ENCODE results near the gene ANO1.

ANO1 gene

DNA sequence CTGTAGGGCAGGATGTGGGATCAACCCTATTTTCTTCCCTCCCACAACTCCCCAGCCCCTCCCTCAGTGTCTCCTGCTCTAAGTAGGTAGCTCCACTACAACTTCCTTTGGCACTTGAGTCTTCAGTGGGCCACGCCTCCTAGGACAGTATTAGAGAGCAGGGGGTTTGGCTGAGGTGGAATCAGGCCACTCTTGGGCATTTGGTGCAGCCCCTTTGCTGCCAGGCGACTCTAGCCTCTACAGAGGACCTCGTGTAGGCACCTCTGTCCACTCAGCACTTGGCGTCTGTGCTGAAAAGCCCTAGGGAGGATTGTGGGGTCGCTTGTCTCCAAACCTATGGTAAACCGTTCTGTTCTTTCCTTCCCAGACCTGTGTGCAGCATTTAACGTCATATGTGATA lies 127.6 kb downstream of the ANO1 start:
- TF ChIP-seq, protein P1, sequence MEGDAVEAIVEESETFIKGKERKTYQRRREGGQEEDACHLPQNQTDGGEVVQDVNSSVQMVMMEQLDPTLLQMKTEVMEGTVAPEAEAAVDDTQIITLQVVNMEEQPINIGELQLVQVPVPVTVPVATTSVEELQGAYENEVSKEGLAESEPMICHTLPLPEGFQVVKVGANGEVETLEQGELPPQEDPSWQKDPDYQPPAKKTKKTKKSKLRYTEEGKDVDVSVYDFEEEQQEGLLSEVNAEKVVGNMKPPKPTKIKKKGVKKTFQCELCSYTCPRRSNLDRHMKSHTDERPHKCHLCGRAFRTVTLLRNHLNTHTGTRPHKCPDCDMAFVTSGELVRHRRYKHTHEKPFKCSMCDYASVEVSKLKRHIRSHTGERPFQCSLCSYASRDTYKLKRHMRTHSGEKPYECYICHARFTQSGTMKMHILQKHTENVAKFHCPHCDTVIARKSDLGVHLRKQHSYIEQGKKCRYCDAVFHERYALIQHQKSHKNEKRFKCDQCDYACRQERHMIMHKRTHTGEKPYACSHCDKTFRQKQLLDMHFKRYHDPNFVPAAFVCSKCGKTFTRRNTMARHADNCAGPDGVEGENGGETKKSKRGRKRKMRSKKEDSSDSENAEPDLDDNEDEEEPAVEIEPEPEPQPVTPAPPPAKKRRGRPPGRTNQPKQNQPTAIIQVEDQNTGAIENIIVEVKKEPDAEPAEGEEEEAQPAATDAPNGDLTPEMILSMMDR (conservative IDR thresholded peaks at IDR 0.05), result no peak
- H3K27ac ChIP-seq, result no peak overlapping the region

DNA sequence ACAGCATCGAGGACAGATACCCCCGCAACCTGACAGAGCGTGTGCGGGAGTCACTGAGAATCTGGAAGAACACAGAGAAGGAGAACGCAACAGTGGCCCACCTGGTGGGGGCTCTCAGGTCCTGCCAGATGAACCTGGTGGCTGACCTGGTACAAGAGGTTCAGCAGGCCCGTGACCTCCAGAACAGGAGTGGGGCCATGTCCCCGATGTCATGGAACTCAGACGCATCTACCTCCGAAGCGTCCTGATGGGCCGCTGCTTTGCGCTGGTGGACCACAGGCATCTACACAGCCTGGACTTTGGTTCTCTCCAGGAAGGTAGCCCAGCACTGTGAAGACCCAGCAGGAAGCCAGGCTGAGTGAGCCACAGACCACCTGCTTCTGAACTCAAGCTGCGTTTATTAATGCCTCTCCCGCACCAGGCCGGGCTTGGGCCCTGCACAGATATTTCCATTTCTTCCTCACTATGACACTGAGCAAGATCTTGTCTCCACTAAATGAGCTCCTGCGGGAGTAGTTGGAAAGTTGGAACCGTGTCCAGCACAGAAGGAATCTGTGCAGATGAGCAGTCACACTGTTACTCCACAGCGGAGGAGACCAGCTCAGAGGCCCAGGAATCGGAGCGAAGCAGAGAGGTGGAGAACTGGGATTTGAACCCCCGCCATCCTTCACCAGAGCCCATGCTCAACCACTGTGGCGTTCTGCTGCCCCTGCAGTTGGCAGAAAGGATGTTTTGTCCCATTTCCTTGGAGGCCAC lies 128.3 kb downstream of the ANO1 start:
- TF ChIP-seq, protein P1 (conservative IDR thresholded peaks at IDR 0.05), result no peak
- no peak overlapping the region for H3K27ac ChIP-seq

DNA sequence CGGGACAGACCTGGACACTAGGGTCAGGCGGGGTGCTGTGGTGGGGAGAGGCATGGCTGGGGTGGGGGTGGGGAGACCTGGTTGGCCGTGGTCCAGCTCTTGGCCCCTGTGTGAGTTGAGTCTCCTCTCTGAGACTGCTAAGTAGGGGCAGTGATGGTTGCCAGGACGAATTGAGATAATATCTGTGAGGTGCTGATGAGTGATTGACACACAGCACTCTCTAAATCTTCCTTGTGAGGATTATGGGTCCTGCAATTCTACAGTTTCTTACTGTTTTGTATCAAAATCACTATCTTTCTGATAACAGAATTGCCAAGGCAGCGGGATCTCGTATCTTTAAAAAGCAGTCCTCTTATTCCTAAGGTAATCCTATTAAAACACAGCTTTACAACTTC lies 128.9 kb downstream of the ANO1 start:
- TF ChIP-seq, protein P1 (conservative IDR thresholded peaks at IDR 0.05), result no peak
- H3K27ac ChIP-seq, result no peak overlapping the region

GRCh38 chr11:70207531-70208131 lies 129.5 kb downstream of the ANO1 start:
- TF ChIP-seq, protein P1 (conservative IDR thresholded peaks at IDR 0.05), result no peak
- no peak overlapping the region for H3K27ac ChIP-seq

DNA sequence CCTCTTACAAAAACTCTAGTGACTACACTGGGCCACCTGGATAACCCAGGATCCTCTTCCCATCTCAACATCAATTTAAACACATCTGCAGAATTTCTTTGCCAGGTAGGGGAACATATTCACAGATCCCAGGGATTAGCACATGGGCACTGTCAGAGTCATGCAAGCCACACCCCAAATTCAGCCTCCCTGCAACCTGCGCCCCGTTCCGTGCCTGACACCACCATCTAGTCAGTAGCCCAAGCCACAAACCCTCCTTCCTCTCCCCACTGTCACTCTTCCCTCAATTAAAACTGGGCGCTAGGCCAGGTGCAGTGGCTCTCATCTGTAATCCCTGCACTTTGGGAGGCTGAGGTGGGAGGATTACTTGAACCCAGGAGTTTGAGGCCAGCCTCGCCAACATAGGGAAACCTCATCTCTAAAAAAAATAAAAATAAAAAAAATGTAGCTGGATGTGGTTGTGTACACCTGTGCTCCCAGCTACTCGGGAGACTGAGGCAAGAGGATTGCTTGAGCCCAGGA lies 131.3 kb downstream of the ANO1 start:
- TF ChIP-seq, protein P1 (conservative IDR thresholded peaks at IDR 0.05), result no peak
- no peak overlapping the region for H3K27ac ChIP-seq

DNA sequence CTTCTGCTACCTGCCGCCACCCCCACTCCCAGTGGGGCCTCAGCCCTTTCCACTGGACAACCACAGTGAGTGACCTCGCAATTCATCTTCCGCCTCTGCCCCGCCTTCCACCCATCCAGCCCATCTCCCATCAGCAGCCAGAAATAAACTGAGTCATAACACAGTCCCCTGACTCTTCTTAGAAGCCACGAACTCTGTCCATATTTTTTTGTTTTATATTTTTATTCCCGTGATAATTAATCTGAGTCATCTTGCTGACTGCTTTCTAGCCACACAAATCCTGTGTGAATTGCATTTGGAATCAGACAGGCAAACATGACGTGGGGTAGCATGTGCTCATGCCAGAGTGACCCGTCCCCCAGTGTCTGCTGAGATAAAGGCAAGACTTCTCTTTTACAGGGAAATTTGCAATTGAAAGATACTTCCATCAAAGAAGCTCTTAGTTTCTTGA lies 132.0 kb downstream of the ANO1 start:
- TF ChIP-seq, protein P1 (conservative IDR thresholded peaks at IDR 0.05), result no peak
- H3K27ac ChIP-seq, result no peak overlapping the region

- no peak overlapping the region for H3K27ac ChIP-seq
- TF ChIP-seq, protein P1 (conservative IDR thresholded peaks at IDR 0.05), result no peak
These were observed 132.4 kb downstream of the ANO1 start for GRCh38 chr11:70210530-70210929.

Measured in VCaP (cell line).